Activated B cell treated with CpG ODN at 0.5 μM for 24 hours (primary cell): ENCODE data around the gene ROPN1L. TPM values are rescaled to one million over a fixed set of nuclear protein-coding genes. Genes with fewer than 3 reads are reported as not detected.

Experiments
- ATAC-seq: fragments of 200-7000 bp; cut with Tn5 transposase; one replicate; pipeline ENCODE4 v1.10.0; 2021; ENCODE audit warnings: low read depth, mild to moderate bottlenecking, moderate library complexity
- CTCF ChIA-PET: fragments of 350-600 bp; sonication (Branson Sonifier 250); formaldehyde crosslinking; loops from one replicate; lab custom pipeline; 2021; ENCODE audit warnings: antibody characterized with exemption; lab: Charles Lee
- POLR2A ChIA-PET: fragments of 350-600 bp; sonication (Branson Sonifier 250); formaldehyde crosslinking; loops from one replicate; lab custom pipeline; 2021; ENCODE audit warnings: antibody characterized with exemption; lab: Charles Lee
- DNase-seq: peaks from one replicate; pipeline ENCODE4 v3.0.0; 2022
- H3K27ac Mint-ChIP-seq: one replicate; pipeline ENCODE4 v1.8.0; 2020; ENCODE audit warnings: mixed read lengths
- H3K27me3 Mint-ChIP-seq: one replicate; pipeline ENCODE4 v1.8.0; 2021; ENCODE audit warnings: mixed read lengths
- H3K36me3 Mint-ChIP-seq: one replicate; pipeline ENCODE4 v1.8.0; 2021; ENCODE audit warnings: low read depth, mixed read lengths
- H3K4me1 Mint-ChIP-seq: one replicate; pipeline ENCODE4 v1.8.0; 2021; ENCODE audit warnings: mixed read lengths
- H3K4me3 Mint-ChIP-seq: one replicate; pipeline ENCODE4 v1.8.0; 2020; ENCODE audit warnings: mild to moderate bottlenecking, mixed read lengths
- H3K9me3 Mint-ChIP-seq: one replicate; pipeline ENCODE4 v1.8.0; 2020; ENCODE audit warnings: mixed read lengths
- CTCF ChIP-seq: fragments of 200-600 bp; IDR thresholded peaks from one replicate; pipeline ENCODE4 v1.8.0; 2022; ENCODE audit warnings: antibody characterized with exemption, mild to moderate bottlenecking
- intact Hi-C: fragments of 100-400 bp; cut with micrococcal nuclease; formaldehyde crosslinking; loops from one replicate; pipeline ENCODE4 v1.15.1; 2024
- total RNA-seq: library from RNA; stranded (reverse); gene quantifications from 2 replicates; pipeline ENCODE4 v1.2.3, GENCODE V29; 2022

Gene ROPN1L
- total RNA-seq, 1 donor from 2014 or later = 0.49 TPM

GRCh38 chr5:10498350-10498749, 56.7 kb downstream of the ROPN1L start:
- ATAC-seq = no peak
- CTCF ChIA-PET = interaction anchor here (0.9 kb wide), 1 partner anchor 9 kb away, joined by 3 read pairs; no protein-coding TSS in a partner anchor
- peaks cover 2% of the 10 kb centered on the region for H3K36me3 Mint-ChIP-seq
- no peak overlapping the region for H3K4me3 Mint-ChIP-seq
- peaks cover 9% of the 10 kb centered on the region for H3K4me1 Mint-ChIP-seq
- H3K27ac Mint-ChIP-seq = no peak overlapping the region
- no peak for TF ChIP-seq CTCF
- DNase-seq = no peak
- intact Hi-C loops = no loop called here
- POLR2A ChIA-PET = no interaction called here
- peaks cover 3% of the 10 kb centered on the region for H3K9me3 Mint-ChIP-seq
- no peaks in the 10 kb centered on the region for H3K27me3 Mint-ChIP-seq

- ChIA-PET CTCF (interaction anchor here (0.9 kb wide), 1 partner anchor 9 kb away, joined by 3 read pairs; no protein-coding TSS in a partner anchor), POLR2A (no interaction called here)
- Mint-ChIP-seq H3K36me3 (peaks cover 2% of the 10 kb centered on the region), H3K27ac (no peak overlapping the region), H3K27me3 (no peaks in the 10 kb centered on the region), H3K4me1 (peaks cover 2% of the 10 kb centered on the region), H3K9me3 (peaks cover 3% of the 10 kb centered on the region), H3K4me3 (no peak overlapping the region)
- TF ChIP-seq CTCF = no peak
- intact Hi-C loops = no loop called here
- ATAC-seq = no peak
- no peak for DNase-seq
Observed at GRCh38 chr5:10499066-10499465, 57.4 kb downstream of the ROPN1L start.

GRCh38 chr5:10499776-10500175, 58.1 kb downstream of the ROPN1L start:
- peaks cover 2% of the 10 kb centered on the region for H3K36me3 Mint-ChIP-seq
- intact Hi-C loops = no loop called here
- ChIA-PET POLR2A (interaction anchor here (0.7 kb wide), 1 partner anchor 70 kb away, joined by 3 read pairs; no protein-coding TSS in a partner anchor), CTCF (no interaction called here)
- H3K27me3 Mint-ChIP-seq = no peaks in the 10 kb centered on the region
- no peak for TF ChIP-seq CTCF
- ATAC-seq = no peak
- no peaks in the 10 kb centered on the region for H3K4me1 Mint-ChIP-seq
- H3K27ac Mint-ChIP-seq = no peak overlapping the region
- no peak for DNase-seq
- no peak overlapping the region for H3K4me3 Mint-ChIP-seq
- peaks cover 3% of the 10 kb centered on the region for H3K9me3 Mint-ChIP-seq

- ChIA-PET POLR2A (interaction anchor here (1.0 kb wide), 1 partner anchor 11 kb away, joined by 4 read pairs; no protein-coding TSS in a partner anchor), CTCF (no interaction called here)
- no peaks in the 10 kb centered on the region for H3K9me3 Mint-ChIP-seq
- no peak for TF ChIP-seq CTCF
- H3K36me3 Mint-ChIP-seq = no peaks in the 10 kb centered on the region
- intact Hi-C loops = no loop called here
- no peaks in the 10 kb centered on the region for H3K27me3 Mint-ChIP-seq
- H3K4me1 Mint-ChIP-seq = peaks cover 9% of the 10 kb centered on the region
- no peak for DNase-seq
- H3K4me3 Mint-ChIP-seq = no peak overlapping the region
- ATAC-seq = no peak
- H3K27ac Mint-ChIP-seq = no peak overlapping the region
Observed at GRCh38 chr5:10500669-10501068, 59.0 kb downstream of the ROPN1L start.

- TF ChIP-seq CTCF = no peak
- Mint-ChIP-seq H3K36me3 (no peaks in the 10 kb centered on the region), H3K27me3 (no peaks in the 10 kb centered on the region), H3K9me3 (no peaks in the 10 kb centered on the region), H3K4me1 (peaks cover 13% of the 10 kb centered on the region), H3K27ac (no peak overlapping the region), H3K4me3 (no peak overlapping the region)
- ATAC-seq (no peak), DNase-seq (no peak)
- POLR2A ChIA-PET = interaction anchor here (1.0 kb wide), 1 partner anchor 11 kb away, joined by 4 read pairs; no protein-coding TSS in a partner anchor
- CTCF ChIA-PET = no interaction called here
- intact Hi-C loops = no loop called here
Observed at GRCh38 chr5:10501554-10502075, 59.9 kb downstream of the ROPN1L start.
